Measurements from ENCODE around the gene GRM1. TPM values are rescaled to one million over a fixed set of nuclear protein-coding genes. Genes with fewer than 3 reads are reported as not detected.

GRM1 gene
- total RNA-seq, 1 donor from 2014 or later, result not detected

GRCh38 chr6:146301764-146302163 lies 272.9 kb downstream of the GRM1 start:
- Histone ChIP-seq H3K36me3 (no peaks in the 10 kb centered on the region), H3K4me1 (no peaks in the 10 kb centered on the region), H3K27ac (no peak overlapping the region), H3K4me3 (no peak overlapping the region), H3K9me3 (no peaks in the 10 kb centered on the region), H3K27me3 (no peaks in the 10 kb centered on the region)
- no peak for DNase-seq (ENCODE audit: extremely low spot score in 2 of 2)
- intact Hi-C loops (cut with DNase I), result no loop called here
- TF ChIP-seq POLR2AphosphoS5 (IDR thresholded peaks at IDR 0.05; ENCODE audit: insufficient read depth in 1 of 2, low read depth in 1 of 2) (no peak), POLR2A (IDR thresholded peaks at IDR 0.05) (no peak), CTCF (IDR thresholded peaks at IDR 0.05) (no peak)

- H3K4me3 ChIP-seq, result no peak overlapping the region
- TF ChIP-seq POLR2A (IDR thresholded peaks at IDR 0.05) (no peak), CTCF (IDR thresholded peaks at IDR 0.05) (no peak), POLR2AphosphoS5 (IDR thresholded peaks at IDR 0.05; ENCODE audit: insufficient read depth in 1 of 2, low read depth in 1 of 2) (no peak)
- no peaks in the 10 kb centered on the region for H3K4me1 ChIP-seq
- DNase-seq (ENCODE audit: extremely low spot score in 2 of 2), result no peak
- no peaks in the 10 kb centered on the region for H3K9me3 ChIP-seq
- H3K27me3 ChIP-seq, result no peaks in the 10 kb centered on the region
- no peak overlapping the region for H3K27ac ChIP-seq
- H3K36me3 ChIP-seq, result no peaks in the 10 kb centered on the region
- intact Hi-C loops (cut with DNase I), result no loop called here
These were observed 274.1 kb downstream of the GRM1 start for GRCh38 chr6:146302994-146303393.

GRCh38 chr6:146304181-146304580 lies 275.3 kb downstream of the GRM1 start:
- no peaks in the 10 kb centered on the region for H3K27me3 ChIP-seq
- intact Hi-C loops (cut with DNase I), result no loop called here
- no peak overlapping the region for H3K4me3 ChIP-seq
- H3K36me3 ChIP-seq, result no peaks in the 10 kb centered on the region
- H3K9me3 ChIP-seq, result no peaks in the 10 kb centered on the region
- TF ChIP-seq CTCF (IDR thresholded peaks at IDR 0.05), result no peak
- no peaks in the 10 kb centered on the region for H3K4me1 ChIP-seq
- no peak for DNase-seq (ENCODE audit: extremely low spot score in 2 of 2)
- no peak overlapping the region for H3K27ac ChIP-seq

- DNase-seq (ENCODE audit: extremely low spot score in 2 of 2), result no peak
- Histone ChIP-seq H3K9me3 (no peaks in the 10 kb centered on the region), H3K4me1 (no peaks in the 10 kb centered on the region), H3K27me3 (no peaks in the 10 kb centered on the region), H3K27ac (no peak overlapping the region), H3K4me3 (no peak overlapping the region), H3K36me3 (no peaks in the 10 kb centered on the region)
- no peak for TF ChIP-seq CTCF (IDR thresholded peaks at IDR 0.05)
- no peak for TF ChIP-seq POLR2A (IDR thresholded peaks at IDR 0.05)
- TF ChIP-seq POLR2AphosphoS5 (IDR thresholded peaks at IDR 0.05; ENCODE audit: insufficient read depth in 1 of 2, low read depth in 1 of 2), result no peak
- intact Hi-C loops (cut with DNase I), result no loop called here
These were observed 276.2 kb downstream of the GRM1 start for GRCh38 chr6:146305092-146305491.

GRCh38 chr6:146305951-146306350 lies 277.1 kb downstream of the GRM1 start:
- TF ChIP-seq POLR2AphosphoS5 (IDR thresholded peaks at IDR 0.05; ENCODE audit: insufficient read depth in 1 of 2, low read depth in 1 of 2) (no peak), POLR2A (IDR thresholded peaks at IDR 0.05) (no peak), CTCF (IDR thresholded peaks at IDR 0.05) (no peak)
- H3K36me3 ChIP-seq, result no peaks in the 10 kb centered on the region
- H3K27me3 ChIP-seq, result no peaks in the 10 kb centered on the region
- H3K4me3 ChIP-seq, result no peak overlapping the region
- no peaks in the 10 kb centered on the region for H3K9me3 ChIP-seq
- intact Hi-C loops (cut with DNase I), result no loop called here
- no peak overlapping the region for H3K27ac ChIP-seq
- no peaks in the 10 kb centered on the region for H3K4me1 ChIP-seq
- no peak for DNase-seq (ENCODE audit: extremely low spot score in 2 of 2)
